Left ventricle myocardium inferior (tissue), 1 donor: ENCODE measurements around the gene NSL1. TPM values are rescaled to one million over a fixed set of nuclear protein-coding genes. Genes with fewer than 3 reads are reported as not detected.

ENCODE experiments used
- DNase-seq: peaks from one replicate; pipeline ENCODE4 v3.0.0-alpha.2; 2020
- H3K27ac ChIP-seq: fragments of 200-600 bp; replicated peaks from 2 replicates; pipeline ENCODE4 v1.8.0; 2021
- H3K27me3 ChIP-seq: fragments of 200-600 bp; 2 replicates; pipeline ENCODE4 v1.8.0; 2021; ENCODE audit warnings: low read depth
- H3K36me3 ChIP-seq: fragments of 200-600 bp; 2 replicates; pipeline ENCODE4 v1.8.0; 2021
- H3K4me1 ChIP-seq: fragments of 200-600 bp; 2 replicates; pipeline ENCODE4 v1.8.0; 2021
- H3K4me3 ChIP-seq: fragments of 200-600 bp; 2 replicates; pipeline ENCODE4 v1.8.0; 2021; ENCODE audit warnings: mild to moderate bottlenecking, moderate library complexity
- H3K9me3 ChIP-seq: fragments of 200-600 bp; replicated peaks from 2 replicates; pipeline ENCODE4 v1.8.0; 2021
- CTCF ChIP-seq: fragments of 200-600 bp; IDR thresholded peaks from 2 replicates; pipeline ENCODE4 v1.8.0; 2021; ENCODE audit warnings: antibody characterized with exemption, mild to moderate bottlenecking, borderline replicate concordance
- intact Hi-C: fragments of 100-400 bp; cut with micrococcal nuclease; formaldehyde crosslinking; loops from one replicate; pipeline ENCODE4 v1.11.0; 2022
- total RNA-seq: library from RNA; stranded (reverse); fragmentation: NEBNext Ultra II Directional; extraction: Animal tissue kit (Norgen Biotek cat#: 25700); gene quantifications from one replicate; pipeline ENCODE4 v1.2.1, GENCODE V29; 2021
- donor health status: DM: no; HTN: yes; CAD: no; lungs with severe emphysema.

The NSL1 gene
- total RNA-seq, 1 donor from 2014 or later, result 29.0 TPM

GRCh38 chr1:212721388-212722247, 70.0 kb downstream of the NSL1 start:
- intact Hi-C loops, result no loop called here
- no peak for DNase-seq
- H3K4me3 ChIP-seq, result no peak overlapping the region
- no peaks in the 10 kb centered on the region for H3K4me1 ChIP-seq
- no peaks in the 10 kb centered on the region for H3K9me3 ChIP-seq
- no peak for TF ChIP-seq CTCF
- peaks cover 2% of the 10 kb centered on the region for H3K36me3 ChIP-seq
- H3K27ac ChIP-seq, result no peak overlapping the region
- H3K27me3 ChIP-seq, result no peaks in the 10 kb centered on the region

GRCh38 chr1:212719633-212720032, 71.9 kb downstream of the NSL1 start:
- Histone ChIP-seq H3K27ac (no peak overlapping the region), H3K36me3 (no peaks in the 10 kb centered on the region), H3K9me3 (no peaks in the 10 kb centered on the region), H3K27me3 (no peaks in the 10 kb centered on the region), H3K4me1 (no peaks in the 10 kb centered on the region), H3K4me3 (no peak overlapping the region)
- no peak for DNase-seq
- no peak for TF ChIP-seq CTCF
- intact Hi-C loops, result no loop called here

- H3K4me3 ChIP-seq, result no peak overlapping the region
- DNase-seq, result no peak
- peak; percentile 31 for TF ChIP-seq CTCF
- H3K9me3 ChIP-seq, result peaks cover 8% of the 10 kb centered on the region
- no peaks in the 10 kb centered on the region for H3K27me3 ChIP-seq
- intact Hi-C loops, result no loop called here
- H3K36me3 ChIP-seq, result no peaks in the 10 kb centered on the region
- H3K27ac ChIP-seq, result no peak overlapping the region
- no peaks in the 10 kb centered on the region for H3K4me1 ChIP-seq
These were observed 73.1 kb downstream of the NSL1 start for GRCh38 chr1:212718499-212718898.

- TF ChIP-seq CTCF, result no peak
- Histone ChIP-seq H3K4me1 (no peaks in the 10 kb centered on the region), H3K9me3 (peaks cover 8% of the 10 kb centered on the region), H3K4me3 (no peak overlapping the region), H3K27me3 (no peaks in the 10 kb centered on the region), H3K27ac (no peak overlapping the region), H3K36me3 (no peaks in the 10 kb centered on the region)
- intact Hi-C loops, result no loop called here
- DNase-seq, result no peak
These were observed 75.4 kb downstream of the NSL1 start for GRCh38 chr1:212716161-212716560.

- Histone ChIP-seq H3K4me3 (no peak overlapping the region), H3K4me1 (no peaks in the 10 kb centered on the region), H3K9me3 (peaks cover 8% of the 10 kb centered on the region), H3K27me3 (no peaks in the 10 kb centered on the region), H3K36me3 (no peaks in the 10 kb centered on the region), H3K27ac (no peak overlapping the region)
- DNase-seq, result no peak
- intact Hi-C loops, result no loop called here
- no peak for TF ChIP-seq CTCF
These were observed 78.0 kb downstream of the NSL1 start for GRCh38 chr1:212713465-212714136.
